GM18507 (cell line): Measurements from ENCODE around the gene UBTD1.
"Not testable (repeated sequence)": the region's sequence is repeated elsewhere in the genome, so short reads cannot be mapped to it uniquely, and the experiment has no call there.

ENCODE experiments used
- DNase-seq: peaks from one replicate; pipeline ENCODE4 v3.0.0; 2011; ENCODE audit warnings: low read depth; ENCODE audit not compliant: insufficient read length; ENCODE audit errors: extremely low spot score
- FAIRE-seq: peaks from 2 replicates; lab custom pipeline; 2011; peaks lifted over from hg19 to GRCh38; lab: Jason Lieb, UNC

UBTD1 gene

GRCh38 chr10:97510686-97511085, 12.0 kb downstream of the UBTD1 start:
- FAIRE-seq (no peak), DNase-seq (no peak)

GRCh38 chr10:97511711-97512440, 13.2 kb downstream of the UBTD1 start:
- FAIRE-seq: no peak
- DNase-seq: no peak

DNA sequence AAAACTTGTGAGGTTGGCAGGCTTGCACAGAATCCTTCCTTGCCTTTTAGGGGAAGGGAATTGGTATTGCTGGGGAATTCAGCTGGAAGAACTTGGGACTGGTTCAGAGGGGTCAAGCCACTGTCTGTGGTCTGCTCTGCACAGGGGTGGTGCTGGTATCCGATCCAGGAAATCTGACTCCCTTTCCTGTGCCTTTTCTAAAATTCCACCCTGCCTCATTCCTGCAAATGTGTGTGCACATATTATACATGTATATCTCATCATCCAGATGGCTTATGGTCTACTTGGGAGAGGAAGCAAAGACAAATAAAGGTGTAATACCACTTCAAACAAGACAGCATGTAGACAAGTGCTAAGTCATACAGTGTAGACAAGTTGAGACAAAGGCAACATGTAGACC, 14.3 kb downstream of the UBTD1 start:
- FAIRE-seq (no peak), DNase-seq (no peak)

GRCh38 chr10:97514344-97514743, 15.6 kb downstream of the UBTD1 start:
- DNase-seq (no peak), FAIRE-seq (no peak)

DNA sequence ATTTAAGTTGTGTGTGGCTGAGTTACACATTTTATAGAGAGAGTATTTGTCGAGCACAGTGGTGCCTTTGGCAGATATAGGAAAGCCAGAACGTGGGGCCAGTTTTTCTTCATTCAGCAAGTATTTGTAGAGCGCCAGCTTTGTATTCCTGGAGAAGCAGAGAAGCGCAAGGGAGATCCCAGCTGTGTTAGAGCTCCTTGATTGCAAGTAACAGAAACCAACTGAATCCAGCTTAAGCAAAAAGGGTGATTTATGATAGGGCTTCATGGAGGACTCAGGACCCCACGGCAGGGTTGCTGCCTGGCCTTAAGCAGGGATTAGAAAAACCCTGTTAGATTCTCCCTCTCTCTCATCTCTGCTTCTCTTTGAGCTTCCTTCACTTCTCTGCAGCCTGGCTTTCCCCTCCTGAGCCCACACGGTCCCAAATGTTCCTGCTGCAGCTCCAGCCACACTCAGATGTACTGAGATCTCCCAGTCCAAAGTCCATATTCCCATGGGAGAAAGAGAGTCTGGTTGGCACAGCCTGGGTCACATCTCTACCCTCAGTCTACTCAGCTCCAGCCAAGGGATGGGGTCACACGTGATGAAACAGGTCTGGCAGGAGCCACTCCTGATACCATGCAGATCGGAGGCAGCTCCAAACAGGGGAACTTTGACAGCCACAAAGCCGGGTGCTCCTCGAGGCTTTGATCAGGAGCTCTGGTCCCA, 16.7 kb downstream of the UBTD1 start:
- FAIRE-seq (no peak), DNase-seq (no peak)

DNA sequence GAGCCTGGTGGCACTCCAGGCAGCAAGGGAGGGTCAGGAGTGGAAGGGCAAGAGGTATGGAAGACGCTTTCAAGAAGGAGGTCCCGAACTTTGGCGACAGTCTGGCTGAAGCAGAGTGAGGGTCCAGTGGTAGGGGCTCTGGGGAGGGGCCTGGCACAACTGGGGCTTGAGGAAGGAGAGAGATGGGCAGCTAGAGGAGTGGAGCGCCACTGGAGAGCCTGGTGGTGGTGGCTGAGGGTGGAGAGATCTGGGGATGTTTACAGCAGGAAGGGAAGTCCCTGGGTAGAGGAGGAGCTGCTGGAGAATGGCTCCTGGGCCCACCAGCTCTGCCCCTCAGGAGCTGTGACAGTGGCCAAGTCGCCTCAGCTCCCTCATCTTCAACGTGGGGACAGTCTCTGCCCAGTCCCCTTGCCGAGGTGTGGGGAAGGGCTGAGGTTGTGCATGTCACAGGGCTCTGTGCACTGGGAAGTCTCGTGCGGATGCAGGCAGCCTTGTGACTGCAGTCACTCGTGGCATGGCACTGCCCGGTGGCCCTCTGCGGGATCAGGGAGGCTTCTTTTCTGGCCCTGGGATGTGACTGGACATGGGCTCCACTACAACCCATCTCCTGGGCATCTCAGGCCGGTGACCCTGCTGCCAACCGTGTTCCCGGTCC, 18.5 kb downstream of the UBTD1 start:
- DNase-seq (no peak), FAIRE-seq (no peak)

DNA sequence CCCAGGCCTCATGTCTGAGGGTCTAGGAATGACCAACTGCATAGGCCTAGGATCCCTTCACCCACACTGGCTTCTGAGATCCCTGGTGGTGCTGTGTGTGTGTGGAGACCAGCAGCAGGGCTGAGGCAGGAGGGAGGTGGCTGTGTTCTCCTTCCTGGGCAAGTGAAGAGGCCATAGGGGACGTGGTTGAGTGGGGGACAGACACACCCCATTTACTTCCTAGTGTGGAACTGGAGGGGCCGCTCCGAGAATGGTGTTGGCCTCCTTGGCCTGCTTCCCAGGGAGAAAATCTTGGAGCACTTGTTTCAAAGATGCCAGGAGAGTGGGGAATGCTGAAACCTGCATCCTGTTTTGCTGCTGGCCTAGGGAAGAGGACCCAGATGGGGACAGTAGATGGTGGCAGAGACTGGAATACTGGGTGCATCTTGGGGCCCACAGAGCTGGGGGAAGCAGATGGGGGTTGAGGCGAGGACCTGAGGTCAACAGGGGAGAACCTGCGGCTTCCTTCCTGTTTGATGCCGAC, 19.1 kb downstream of the UBTD1 start:
- FAIRE-seq: no peak
- no peak for DNase-seq

GRCh38 chr10:97518301-97519043, 19.7 kb downstream of the UBTD1 start:
- DNase-seq (no peak), FAIRE-seq (no peak)

GRCh38 chr10:97519342-97519741, 20.6 kb downstream of the UBTD1 start:
- no peak for DNase-seq
- FAIRE-seq: no peak

- DNase-seq: no peak
- no peak for FAIRE-seq
Measured at GRCh38 chr10:97520520-97520919, 21.8 kb downstream of the UBTD1 start.

DNA sequence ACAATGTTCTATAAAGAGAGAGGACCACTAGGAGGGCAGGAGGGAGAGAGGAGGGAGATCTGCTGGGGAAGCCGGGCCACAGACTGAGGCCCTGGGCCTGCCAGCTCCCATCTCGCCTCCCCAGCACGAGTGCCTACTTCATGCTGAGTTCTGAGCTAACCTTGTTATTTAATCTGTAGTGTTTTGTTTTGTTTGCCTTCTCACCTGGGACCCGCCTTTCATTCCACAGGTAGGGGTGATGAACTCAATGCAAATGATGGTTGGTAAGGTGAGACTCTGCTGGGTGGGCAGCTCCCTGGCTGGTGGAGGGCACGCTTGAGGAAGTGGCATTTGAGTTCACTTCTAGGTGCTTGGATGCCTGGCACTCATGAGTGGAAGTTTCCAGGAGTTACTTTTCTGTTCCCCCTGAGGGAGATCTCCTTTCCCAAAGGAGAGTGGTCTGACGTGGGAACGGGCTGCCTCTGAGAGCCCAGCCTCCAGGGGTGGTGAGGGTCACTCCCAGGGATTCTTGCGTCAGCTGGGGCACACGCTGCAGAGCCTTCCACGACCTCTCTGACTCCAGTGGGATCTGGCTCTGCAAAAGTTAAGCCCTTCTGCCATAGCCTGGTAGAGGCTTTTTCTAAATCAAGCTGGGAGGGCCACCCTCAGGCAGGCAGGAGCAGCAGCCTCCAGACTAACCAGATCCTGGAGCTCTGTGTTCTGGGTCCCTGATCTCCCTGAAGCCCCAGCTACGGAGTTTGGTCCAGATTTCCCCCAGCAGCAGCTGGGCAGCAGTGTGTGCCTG, 22.4 kb downstream of the UBTD1 start:
- DNase-seq (no peak), FAIRE-seq (no peak)

- FAIRE-seq: no peak
- no peak for DNase-seq
Measured at GRCh38 chr10:97522071-97522470, 23.3 kb downstream of the UBTD1 start.

DNA sequence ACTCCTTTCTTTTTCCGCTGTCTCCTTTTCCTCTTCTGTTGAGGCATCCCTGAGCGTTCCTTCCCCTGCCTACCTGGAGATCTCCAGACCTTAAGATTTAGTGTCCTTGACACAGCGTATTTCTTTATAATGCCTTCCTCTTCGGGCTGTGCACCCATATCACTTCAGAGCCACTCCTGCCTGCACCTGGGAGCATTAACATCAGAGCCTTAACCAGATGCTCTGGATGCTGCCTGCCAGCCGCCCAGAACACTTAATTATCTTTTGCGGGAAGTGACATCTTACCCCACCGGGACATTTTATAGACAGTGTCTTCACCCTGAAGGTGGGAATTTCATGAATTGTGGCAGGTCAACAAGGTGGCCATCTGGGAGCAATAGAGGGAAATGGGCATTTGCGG, 24.2 kb downstream of the UBTD1 start:
- DNase-seq (no peak), FAIRE-seq (no peak)

GRCh38 chr10:97525086-97525485, 26.4 kb downstream of the UBTD1 start:
- FAIRE-seq (no peak), DNase-seq (no peak)

- DNase-seq (no peak), FAIRE-seq (no peak)
Measured at GRCh38 chr10:97525683-97526110, 27.0 kb downstream of the UBTD1 start.

DNA sequence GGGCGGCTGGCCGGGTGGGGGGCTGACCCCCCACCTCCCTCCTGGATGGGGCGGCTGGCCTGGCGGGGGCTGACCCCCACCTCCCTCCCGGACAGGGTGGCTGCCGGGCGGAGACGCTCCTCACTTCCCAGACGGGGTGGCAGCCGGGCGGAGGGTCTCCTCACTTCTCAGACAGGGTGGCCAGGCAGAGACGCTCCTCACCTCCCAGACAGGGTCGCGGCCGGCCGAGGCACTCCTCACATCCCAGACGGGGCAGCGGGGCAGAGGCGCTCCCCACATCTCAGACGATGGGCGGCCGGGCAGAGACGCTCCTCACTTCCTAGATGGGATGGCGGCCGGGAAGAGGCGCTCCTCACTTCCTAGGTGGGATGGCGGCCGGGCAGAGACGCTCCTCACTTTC, 30.2 kb downstream of the UBTD1 start:
- not testable (repeated sequence) for FAIRE-seq, DNase-seq

DNA sequence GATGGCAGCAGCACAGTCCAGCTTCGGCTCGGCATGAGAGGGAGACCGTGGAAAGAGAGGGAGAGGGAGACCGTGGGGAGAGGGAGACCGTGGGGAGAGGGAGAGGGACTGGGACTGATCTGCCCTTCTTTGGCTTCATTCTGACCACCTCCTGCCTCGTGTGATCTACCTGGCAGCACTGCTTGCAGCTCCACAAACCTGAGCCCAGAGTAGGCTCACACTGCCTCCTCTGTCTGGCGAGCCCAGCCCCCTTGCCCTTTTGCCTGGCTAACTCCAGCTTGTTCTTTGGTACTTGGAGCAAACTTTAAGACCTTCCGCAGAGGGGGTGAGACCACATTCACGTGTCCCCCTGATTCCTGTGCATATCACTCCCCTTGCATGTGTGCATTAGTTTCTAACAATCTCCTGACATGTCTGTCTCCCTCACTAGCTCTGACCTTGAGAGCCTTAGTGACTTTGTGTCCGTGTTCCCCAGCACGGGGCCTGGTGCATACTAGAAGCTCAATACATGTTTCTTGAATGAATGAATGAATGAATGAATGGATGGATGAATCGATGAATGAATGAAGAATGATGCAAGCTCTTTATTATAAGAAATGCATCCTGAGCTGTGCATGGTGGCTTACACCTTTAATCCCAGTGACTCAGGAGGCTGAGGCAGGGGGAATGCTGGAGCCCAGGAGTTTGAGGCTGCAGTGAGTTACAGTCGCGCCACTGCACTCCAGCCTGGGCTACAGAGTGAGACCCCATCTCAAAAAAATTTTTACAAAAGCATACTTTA, 31.2 kb downstream of the UBTD1 start:
- DNase-seq (no peak), FAIRE-seq (no peak)

- DNase-seq: no peak
- no peak for FAIRE-seq
Measured at GRCh38 chr10:97531401-97531986, 32.8 kb downstream of the UBTD1 start.
